NCI-H446 (cell line): Measurements from ENCODE around the gene SLCO2B1.

Source experiments
- DNase-seq, 2 experiments: peaks; one replicate each; lab custom pipeline; 2025; lab: John Stamatoyannopoulos, UW

SLCO2B1 gene

GRCh38 chr11:75193711-75194110, 42.8 kb downstream of the SLCO2B1 start:
- no peak for DNase-seq

- no peak for DNase-seq
Observed at GRCh38 chr11:75194147-75194546, 43.2 kb downstream of the SLCO2B1 start.

GRCh38 chr11:75195167-75195962, 44.5 kb downstream of the SLCO2B1 start:
- peak; percentile 69 to 88 for DNase-seq

GRCh38 chr11:75196426-75196825, 45.5 kb downstream of the SLCO2B1 start:
- DNase-seq = no peak

GRCh38 chr11:75197512-75198277, 46.8 kb downstream of the SLCO2B1 start:
- DNase-seq = no peak

- DNase-seq = peak in 1 of 2 experiments; percentile 24
Observed at GRCh38 chr11:75198278-75198973, 47.5 kb downstream of the SLCO2B1 start.

GRCh38 chr11:75199412-75199955, 48.6 kb downstream of the SLCO2B1 start:
- DNase-seq = no peak

- peak in 1 of 2 experiments; percentile 72 for DNase-seq
Observed at GRCh38 chr11:75200051-75200450, 49.1 kb downstream of the SLCO2B1 start.

- no peak for DNase-seq
Observed at GRCh38 chr11:75200531-75200930, 49.6 kb downstream of the SLCO2B1 start.

- peak in 1 of 2 experiments; percentile 29 for DNase-seq
Observed at GRCh38 chr11:75201771-75202170, 50.9 kb downstream of the SLCO2B1 start.

GRCh38 chr11:75202195-75202594, 51.3 kb downstream of the SLCO2B1 start:
- DNase-seq = no peak

- DNase-seq = no peak
Observed at GRCh38 chr11:75203138-75203537, 52.2 kb downstream of the SLCO2B1 start.

GRCh38 chr11:75203641-75204011, 52.7 kb downstream of the SLCO2B1 start:
- no peak for DNase-seq

GRCh38 chr11:75204012-75204674, 53.2 kb downstream of the SLCO2B1 start:
- no peak for DNase-seq

GRCh38 chr11:75204685-75205563, 54.0 kb downstream of the SLCO2B1 start:
- DNase-seq = peak; percentile 29 to 90

- DNase-seq = no peak
Observed at GRCh38 chr11:75205564-75206020, 54.7 kb downstream of the SLCO2B1 start.

GRCh38 chr11:75208446-75208845, 57.5 kb downstream of the SLCO2B1 start:
- DNase-seq = no peak

GRCh38 chr11:75212411-75212810, 61.5 kb downstream of the SLCO2B1 start:
- DNase-seq = no peak

GRCh38 chr11:75214411-75214821, 63.5 kb downstream of the SLCO2B1 start:
- DNase-seq = peak; percentile 57 to 82

- DNase-seq = no peak
Observed at GRCh38 chr11:75214843-75215242, 63.9 kb downstream of the SLCO2B1 start.

GRCh38 chr11:75219869-75220268, 69.0 kb downstream of the SLCO2B1 start:
- peak in 1 of 2 experiments; percentile 18 for DNase-seq
